H9 (cell line): ENCODE data around the gene MRPL48. TPM values are rescaled to one million over a fixed set of nuclear protein-coding genes. Genes with fewer than 3 reads are reported as not detected.
A peak's percentile ranks its signal among the peaks of the same experiment; 100 is the strongest.

Source experiments
- DNase-seq: peaks from one replicate; pipeline ENCODE4 v3.0.0-alpha.2; 2017
- H2AFZ ChIP-seq: one replicate; pipeline ENCODE4 v1.6.1; 2013; ENCODE audit warnings: mild to moderate bottlenecking, low read length, control low read depth, moderate library complexity
- H2AK5ac ChIP-seq: 2 replicates; pipeline ENCODE4 v1.6.1; 2013; ENCODE audit warnings: low read length, control low read depth, mixed read lengths; ENCODE audit not compliant: insufficient read length
- H2BK120ac ChIP-seq: one replicate; pipeline ENCODE4 v1.6.1; 2013; ENCODE audit warnings: low read depth, mild to moderate bottlenecking, low read length, control low read depth, inconsistent platforms; ENCODE audit not compliant: poor library complexity, severe bottlenecking
- H2BK12ac ChIP-seq: 2 replicates; pipeline ENCODE4 v1.6.1; 2013; ENCODE audit warnings: low read length, control low read depth, mixed read lengths, low read depth; ENCODE audit not compliant: insufficient read length
- H2BK15ac ChIP-seq: 2 replicates; pipeline ENCODE4 v1.6.1; 2013; ENCODE audit warnings: low read depth, low read length, control low read depth
- H2BK20ac ChIP-seq: one replicate; pipeline ENCODE4 v1.6.1; 2013; ENCODE audit warnings: low read depth, mild to moderate bottlenecking, low read length, control low read depth, inconsistent platforms; ENCODE audit not compliant: poor library complexity, severe bottlenecking
- H2BK5ac ChIP-seq: 2 replicates; pipeline ENCODE4 v1.6.1; 2013; ENCODE audit warnings: low read length, control low read depth, mixed read lengths; ENCODE audit not compliant: insufficient read length
- H3K14ac ChIP-seq: 2 replicates; pipeline ENCODE4 v1.6.1; 2013; ENCODE audit warnings: low read length, control low read depth; ENCODE audit not compliant: insufficient read depth
- H3K18ac ChIP-seq: 2 replicates; pipeline ENCODE4 v1.6.1; 2013; ENCODE audit warnings: low read depth, mild to moderate bottlenecking, mixed read lengths, low read length, control low read depth; ENCODE audit not compliant: insufficient read length
- H3K23ac ChIP-seq: 2 replicates; pipeline ENCODE4 v1.6.1; 2013; ENCODE audit warnings: low read length, control low read depth, mixed read lengths, low read depth; ENCODE audit not compliant: insufficient read length
- H3K23me2 ChIP-seq: 2 replicates; pipeline ENCODE4 v1.6.1; 2013; ENCODE audit warnings: low read depth, mild to moderate bottlenecking, mixed read lengths, low read length, control low read depth; ENCODE audit not compliant: insufficient read length, poor library complexity, severe bottlenecking
- H3K27ac ChIP-seq: 2 replicates; pipeline ENCODE4 v1.5.1; 2013; ENCODE audit warnings: low read length, control low read depth, mixed read lengths, low read depth; ENCODE audit not compliant: insufficient read length
- H3K27me3 ChIP-seq: 2 replicates; pipeline ENCODE4 v1.6.1; 2013; ENCODE audit warnings: low read length, control low read depth, inconsistent platforms; ENCODE audit not compliant: insufficient read depth
- H3K4ac ChIP-seq: 2 replicates; pipeline ENCODE4 v1.6.1; 2013; ENCODE audit warnings: low read depth, mild to moderate bottlenecking, control low read depth, inconsistent platforms, low read length, moderate library complexity
- H3K4me1 ChIP-seq: 2 replicates; pipeline ENCODE4 v1.6.1; 2013; ENCODE audit warnings: low read length, control low read depth, inconsistent platforms; ENCODE audit not compliant: insufficient read depth
- H3K4me2 ChIP-seq: 2 replicates; pipeline ENCODE4 v1.6.1; 2013; ENCODE audit warnings: low read length, control low read depth, mixed read lengths; ENCODE audit not compliant: insufficient read length, insufficient read depth
- H3K56ac ChIP-seq: 2 replicates; pipeline ENCODE4 v1.6.1; 2013; ENCODE audit warnings: low read depth, mild to moderate bottlenecking, mixed read lengths, low read length, control low read depth; ENCODE audit not compliant: insufficient read length
- H3K79me1 ChIP-seq: 2 replicates; pipeline ENCODE4 v1.6.1; 2013; ENCODE audit warnings: low read depth, mild to moderate bottlenecking, moderate library complexity, low read length, control low read depth, inconsistent platforms; ENCODE audit not compliant: insufficient read depth, poor library complexity, severe bottlenecking
- H3K79me2 ChIP-seq: 2 replicates; pipeline ENCODE4 v1.6.1; 2013; ENCODE audit warnings: low read length, control low read depth, inconsistent platforms; ENCODE audit not compliant: insufficient read depth
- H3K9ac ChIP-seq: 2 replicates; pipeline ENCODE4 v1.6.1; 2013; ENCODE audit warnings: low read length, control low read depth, mixed read lengths; ENCODE audit not compliant: insufficient read length; ENCODE audit errors: extremely low read depth
- H3K9me3 ChIP-seq: one replicate; pipeline ENCODE4 v1.6.1; 2013; ENCODE audit warnings: low read depth, low read length, inconsistent platforms; ENCODE audit not compliant: control insufficient read depth
- H3T11ph ChIP-seq: one replicate; pipeline ENCODE4 v1.6.1; 2013; ENCODE audit warnings: mild to moderate bottlenecking, low read length, control low read depth, inconsistent platforms
- H4K20me1 ChIP-seq: one replicate; pipeline ENCODE4 v1.6.1; 2013; ENCODE audit not compliant: control insufficient read depth, insufficient read length, insufficient read depth
- H4K5ac ChIP-seq: 2 replicates; pipeline ENCODE4 v1.6.1; 2013; ENCODE audit warnings: low read depth, mild to moderate bottlenecking, mixed read lengths, low read length, control low read depth; ENCODE audit not compliant: insufficient read length
- H4K8ac ChIP-seq: replicated peaks from 2 replicates; pipeline ENCODE4 v1.6.1; 2013; ENCODE audit warnings: low read length, control low read depth, mixed read lengths, low read depth; ENCODE audit not compliant: insufficient read length
- H4K91ac ChIP-seq: 2 replicates; pipeline ENCODE4 v1.6.1; 2013; ENCODE audit warnings: low read depth, mild to moderate bottlenecking, moderate library complexity, mixed read lengths, low read length, control low read depth; ENCODE audit not compliant: insufficient read length
- H3K27ac Mint-ChIP-seq, 3 experiments: 2 replicates in 2 of 3; 3 replicates in 1 of 3; pipeline ENCODE4 v1.8.0; 2020 to 2021; ENCODE audit warnings: mixed read lengths in 3 of 3, mild to moderate bottlenecking in 1 of 3, moderate library complexity in 1 of 3
- H3K27me3 Mint-ChIP-seq: 2 replicates; pipeline ENCODE4 v1.8.0; 2021; ENCODE audit warnings: low read depth, mild to moderate bottlenecking, moderate library complexity, mixed read lengths
- H3K36me3 Mint-ChIP-seq, 3 experiments: 2 replicates in 2 of 3; 3 replicates in 1 of 3; pipeline ENCODE4 v1.8.0; 2020 to 2021; ENCODE audit warnings: low read depth in 3 of 3, mixed read lengths in 3 of 3; ENCODE audit not compliant: insufficient read depth in 1 of 3
- H3K4me1 Mint-ChIP-seq, 2 experiments: 2 replicates each; pipeline ENCODE4 v1.8.0; 2020; ENCODE audit warnings: mixed read lengths in 2 of 2
- H3K4me3 Mint-ChIP-seq, 2 experiments: 2 replicates in 1 of 2; 3 replicates in 1 of 2; pipeline ENCODE4 v1.8.0; 2020 to 2021; ENCODE audit warnings: mild to moderate bottlenecking in 2 of 2, mixed read lengths in 2 of 2, moderate library complexity in 1 of 2
- H3K9me3 Mint-ChIP-seq, 2 experiments: 2 replicates in 1 of 2; 3 replicates in 1 of 2; pipeline ENCODE4 v1.8.0; 2020; ENCODE audit warnings: mild to moderate bottlenecking in 2 of 2, mixed read lengths in 2 of 2, moderate library complexity in 1 of 2
- CTCF ChIP-seq: fragments of 200-600 bp; sonication (generic); conservative IDR thresholded peaks from 3 replicates; pipeline ENCODE4 v1.8.0; 2021; ENCODE audit warnings: antibody characterized with exemption, mild to moderate bottlenecking
- WGBS: extraction: QIAGEN DNeasy Blood & Tissue Kit; methylation state at CpG from one replicate; pipeline ENCODE4 v1.1.7; 2013; ENCODE audit warnings: missing lambda C conversion rate, low lambda C conversion rate, mixed read lengths; ENCODE audit not compliant: insufficient read length; ENCODE audit errors: extremely low coverage; 5-methylcytosine and 5-hydroxymethylcytosine counted together
- total RNA-seq: library from RNA; stranded (reverse); gene quantifications from 2 replicates; pipeline ENCODE4 v1.2.1, GENCODE V29; 2021

MRPL48 gene
- total RNA-seq, 1 experiment from 2014 or later: 36.4 TPM

GRCh38 chr11:73870261-73870660 is 82.6 kb downstream of the MRPL48 start:
- Mint-ChIP-seq H3K27me3 (no peaks in the 10 kb centered on the region; the same call in 1 of the 2 replicates), H3K4me1 (peaks cover 5 to 8% of the 10 kb centered on the region in 2 experiments), H3K36me3 (peaks cover 20 to 45% (median 38%) of the 10 kb centered on the region in 3 experiments; a peak in 6 of 7 replicates), H3K27ac (peak overlapping the region in 1 of 3 experiments; percentile 44; a peak in 1 of 7 replicates), H3K4me3 (no peak overlapping the region), H3K9me3 (no peaks in the 10 kb centered on the region)
- H3K23me2 ChIP-seq: peaks cover under 1% of the 10 kb centered on the region
- H3T11ph ChIP-seq: no peak overlapping the region
- no peak overlapping the region for H2BK120ac ChIP-seq
- no peak overlapping the region for H4K5ac ChIP-seq
- no peak overlapping the region for H3K4me2 ChIP-seq
- H3K14ac ChIP-seq: no peak overlapping the region
- H3K4ac ChIP-seq: no peak overlapping the region
- no peak for DNase-seq
- WGBS: no CpG with 5 or more reads among the region's 3 CpGs
- H4K91ac ChIP-seq: no peak overlapping the region
- H2BK20ac ChIP-seq: no peak overlapping the region
- no peak for TF ChIP-seq CTCF
- H3K23ac ChIP-seq: no peak overlapping the region
- no peak overlapping the region for H3K27ac ChIP-seq
- peaks cover 3% of the 10 kb centered on the region; the same call in 1 of the 2 replicates for H3K79me2 ChIP-seq
- no peak overlapping the region for H4K8ac ChIP-seq
- H3K56ac ChIP-seq: no peak overlapping the region
- no peak overlapping the region for H2AFZ ChIP-seq
- 0 out of 2 replicates have a peak, but pooled peaks cover 2% of the 10 kb centered on the region for H3K4me1 ChIP-seq
- H3K9me3 ChIP-seq: no peaks in the 10 kb centered on the region
- H3K79me1 ChIP-seq: peaks cover 6% of the 10 kb centered on the region
- H3K27me3 ChIP-seq: no peaks in the 10 kb centered on the region
- H2BK12ac ChIP-seq: no peak overlapping the region
- no peak overlapping the region for H3K18ac ChIP-seq
- H3K9ac ChIP-seq: no peak overlapping the region
- H4K20me1 ChIP-seq: no peaks in the 10 kb centered on the region
- no peak overlapping the region for H2AK5ac ChIP-seq
- no peak overlapping the region for H2BK15ac ChIP-seq
- no peak overlapping the region for H2BK5ac ChIP-seq
